ENCODE measurements around the gene TCF12. TPM values are rescaled to one million over a fixed set of nuclear protein-coding genes. Genes with fewer than 3 reads are reported as not detected.

The TCF12 gene
- total and polyA plus RNA-seq, 5 experiments from 2014 or later: 43.2 to 77.3 (median 54.3) TPM

DNA sequence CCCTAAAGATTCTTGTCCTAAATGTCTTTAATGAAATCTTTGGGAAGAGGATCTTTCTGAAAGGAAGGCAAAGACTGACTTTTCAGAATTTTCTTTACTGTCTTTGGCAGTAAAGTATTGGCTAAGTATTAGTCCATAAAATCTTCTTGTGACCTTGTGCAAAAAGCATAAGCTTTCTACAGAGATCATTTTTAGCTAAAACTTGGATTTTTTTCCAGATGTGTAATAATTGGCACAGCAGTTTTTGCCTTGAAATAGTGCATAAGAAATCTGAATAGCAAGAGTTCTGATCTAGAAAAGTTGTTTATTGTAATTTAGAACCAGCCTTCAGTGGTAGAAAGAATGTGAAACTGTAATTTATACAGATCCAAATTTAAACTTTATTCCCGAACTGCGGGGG, 335.1 kb downstream of the TCF12 start:
- DNase-seq (no peak), ATAC-seq (no peak)
- Mint-ChIP-seq H3K36me3 (peaks cover 3 to 69% (median 20%) of the 10 kb centered on the region in 3 donors), H3K9me3 (no peaks in the 10 kb centered on the region), H3K27me3 (no peaks in the 10 kb centered on the region), H3K27ac (no peak overlapping the region), H3K4me1 (no peaks in the 10 kb centered on the region), H3K4me3 (no peak overlapping the region)
- POLR2A ChIA-PET: interaction anchor here (0.7 kb wide), 1 partner anchor 47 kb away, joined by 5 read pairs; no protein-coding TSS in a partner anchor

DNA sequence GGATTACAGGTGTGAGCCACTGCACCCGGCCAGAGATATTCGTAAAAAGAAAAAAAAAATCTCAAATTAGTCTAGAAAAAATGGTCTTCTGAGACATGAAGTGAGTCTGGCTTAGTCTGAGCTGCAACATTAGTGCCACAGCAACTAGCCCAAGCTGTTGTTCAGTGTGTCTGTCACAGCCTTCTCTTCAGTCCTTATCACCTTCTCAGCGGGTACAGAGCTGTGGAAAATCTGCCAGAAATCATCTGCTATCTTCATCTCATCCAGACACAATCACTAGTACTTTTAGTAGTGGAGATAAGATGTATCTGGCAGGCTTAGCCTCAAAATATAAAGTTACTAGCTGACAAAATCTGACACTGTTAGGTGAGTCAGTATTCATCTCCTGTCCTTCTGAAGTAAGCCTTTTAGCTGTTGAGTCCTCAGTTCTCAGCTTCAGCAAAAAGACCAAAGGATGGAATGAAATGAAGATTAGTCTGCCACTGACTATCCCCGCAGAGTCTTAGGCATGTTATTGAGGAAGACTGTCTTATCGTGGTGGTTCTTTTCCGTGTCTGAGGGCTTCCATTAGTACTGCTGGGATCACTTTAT, 337.4 kb downstream of the TCF12 start:
- Mint-ChIP-seq H3K27ac (no peak overlapping the region), H3K4me3 (no peak overlapping the region), H3K27me3 (no peaks in the 10 kb centered on the region), H3K9me3 (no peaks in the 10 kb centered on the region), H3K4me1 (no peaks in the 10 kb centered on the region), H3K36me3 (peaks cover 3 to 77% (median 20%) of the 10 kb centered on the region in 3 donors)
- ATAC-seq (no peak), DNase-seq (no peak)
- POLR2A ChIA-PET: no interaction called here

DNA sequence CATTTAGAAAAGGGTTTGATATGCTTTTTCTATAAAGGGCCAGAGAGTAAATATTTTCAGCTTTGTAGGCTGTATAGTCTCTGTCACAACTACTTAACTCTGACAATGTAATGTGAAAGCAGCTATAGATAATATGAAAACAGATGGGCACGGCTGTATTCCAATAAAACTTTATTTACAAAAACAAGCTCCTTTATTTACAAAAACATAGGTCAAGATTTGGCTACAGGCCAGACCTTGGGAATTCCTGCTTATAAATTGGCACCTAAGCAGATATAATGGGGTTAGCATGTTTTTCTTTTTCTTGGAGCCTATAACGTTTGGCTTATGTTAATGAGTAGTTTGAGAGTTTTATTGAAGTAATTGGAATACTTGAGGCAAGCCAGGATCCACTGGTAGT, 338.5 kb downstream of the TCF12 start:
- Mint-ChIP-seq H3K27ac (peak overlapping the region in 1 of 10 donors; percentile 44), H3K36me3 (peaks cover 4 to 72% (median 22%) of the 10 kb centered on the region in 3 donors), H3K9me3 (no peaks in the 10 kb centered on the region), H3K4me3 (no peak overlapping the region), H3K27me3 (no peaks in the 10 kb centered on the region), H3K4me1 (no peaks in the 10 kb centered on the region)
- DNase-seq (no peak), ATAC-seq (no peak)
- POLR2A ChIA-PET: interaction anchor here (0.7 kb wide), 1 partner anchor 535 kb away, joined by 3 read pairs; no protein-coding TSS in a partner anchor

DNA sequence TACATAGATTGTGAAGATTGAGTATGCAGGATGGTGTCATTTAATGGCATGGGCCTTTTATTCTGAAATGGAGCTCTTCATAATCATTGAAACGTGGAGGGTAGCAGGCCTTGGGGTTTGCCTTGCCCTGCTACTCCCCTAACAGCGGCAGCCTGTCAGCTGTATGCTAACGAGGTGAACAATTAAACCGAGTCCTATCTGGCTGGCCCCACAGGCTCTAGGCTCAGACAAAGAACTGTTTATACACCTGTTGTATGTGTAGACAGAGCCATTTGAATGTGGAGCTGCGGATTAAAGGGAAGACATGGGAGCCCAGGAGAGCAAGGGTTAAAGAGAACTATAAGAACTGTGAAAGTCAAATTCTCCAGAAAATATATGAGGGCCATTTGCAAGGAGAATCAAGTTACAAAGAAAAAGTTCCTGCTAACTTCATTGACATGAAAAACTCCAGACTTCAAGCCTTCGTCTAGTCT, 341.2 kb downstream of the TCF12 start:
- POLR2A ChIA-PET: no interaction called here
- Mint-ChIP-seq H3K4me3 (no peak overlapping the region), H3K4me1 (no peaks in the 10 kb centered on the region), H3K36me3 (peaks cover 15 to 68% (median 23%) of the 10 kb centered on the region in 3 donors), H3K27me3 (no peaks in the 10 kb centered on the region), H3K9me3 (no peaks in the 10 kb centered on the region), H3K27ac (no peak overlapping the region)
- ATAC-seq (no peak), DNase-seq (no peak)

DNA sequence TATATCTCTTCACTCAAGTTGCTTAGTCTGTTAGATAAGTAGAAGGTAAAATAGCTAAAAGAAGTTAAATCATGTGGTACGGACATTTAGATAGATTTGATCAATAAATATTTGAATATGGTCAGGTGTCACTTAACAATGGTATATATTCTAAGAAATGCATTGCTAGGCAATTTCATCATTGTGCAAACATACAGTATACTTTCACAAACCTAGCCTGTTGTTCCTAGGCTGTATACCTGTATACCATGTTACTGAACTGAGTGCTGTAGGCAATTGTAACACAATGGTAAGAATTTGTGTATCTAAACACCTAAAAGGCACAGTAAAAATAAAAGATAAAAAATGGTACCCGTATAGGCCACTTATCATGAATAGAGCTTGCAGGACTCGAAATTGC, 345.1 kb downstream of the TCF12 start:
- ATAC-seq (no peak), DNase-seq (no peak)
- H3K4me3 Mint-ChIP-seq: no peak overlapping the region
- peaks cover 16 to 64% (median 33%) of the 10 kb centered on the region in 3 donors for H3K36me3 Mint-ChIP-seq
- no peak overlapping the region for H3K27ac Mint-ChIP-seq
- POLR2A ChIA-PET: no interaction called here
- no peaks in the 10 kb centered on the region for H3K27me3 Mint-ChIP-seq
- peaks cover 0 to under 1% (median 0%) of the 10 kb centered on the region in 4 donors for H3K4me1 Mint-ChIP-seq
- H3K9me3 Mint-ChIP-seq: no peaks in the 10 kb centered on the region

DNA sequence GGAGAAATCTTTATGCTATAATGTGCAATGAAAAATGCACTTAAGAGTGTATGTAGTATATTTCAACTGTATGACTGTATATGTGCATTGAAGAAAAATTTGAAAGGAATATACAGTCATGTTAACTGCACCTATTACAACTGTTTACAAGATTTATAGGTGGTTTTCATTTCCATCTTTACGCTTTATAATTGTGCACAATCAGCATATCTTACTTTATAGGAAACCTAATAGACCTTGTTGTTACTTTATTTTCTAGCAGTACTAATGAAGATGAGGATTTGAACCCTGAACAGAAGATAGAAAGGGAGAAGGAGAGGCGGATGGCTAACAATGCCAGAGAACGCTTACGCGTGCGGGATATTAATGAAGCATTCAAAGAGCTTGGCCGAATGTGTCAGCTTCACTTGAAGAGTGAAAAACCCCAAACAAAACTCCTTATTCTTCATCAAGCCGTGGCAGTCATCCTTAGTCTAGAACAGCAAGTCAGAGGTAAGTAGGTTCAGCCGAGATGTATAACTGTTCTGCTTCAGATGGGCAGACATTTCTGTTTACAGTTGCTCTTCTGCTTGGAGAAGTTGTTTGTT, 354.4 kb downstream of the TCF12 start:
- POLR2A ChIA-PET: no interaction called here

DNA sequence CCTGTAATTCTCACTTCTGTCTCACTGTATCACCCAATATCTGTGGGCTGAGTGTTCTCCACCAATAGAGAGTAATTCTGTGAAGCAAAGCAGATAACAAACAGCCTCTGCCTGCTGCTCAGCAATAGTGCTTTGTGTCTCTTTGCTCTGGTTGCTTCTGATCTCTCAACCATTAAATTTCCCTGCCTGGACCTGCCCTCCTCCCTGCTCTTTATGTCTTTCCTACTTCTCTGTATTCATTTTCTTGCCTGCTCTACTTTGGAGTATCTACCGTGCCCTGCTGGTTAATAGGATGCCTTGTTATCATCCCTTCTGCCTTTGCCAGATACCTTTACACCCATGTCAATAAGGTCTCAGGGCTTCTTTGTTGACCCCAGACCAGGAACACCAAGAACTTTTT, 355.0 kb downstream of the TCF12 start:
- Mint-ChIP-seq H3K9me3 (no peaks in the 10 kb centered on the region), H3K4me3 (no peak overlapping the region), H3K4me1 (peaks cover 0 to 10% (median 5%) of the 10 kb centered on the region in 4 donors), H3K27ac (no peak overlapping the region), H3K27me3 (no peaks in the 10 kb centered on the region), H3K36me3 (peaks cover 7 to 83% (median 45%) of the 10 kb centered on the region in 3 donors)
- no peak for DNase-seq
- POLR2A ChIA-PET: no interaction called here
- ATAC-seq: no peak

More for the DNA sequence above, 354.4 kb downstream of the TCF12 start:
- Mint-ChIP-seq H3K27ac (no peak overlapping the region), H3K9me3 (no peaks in the 10 kb centered on the region), H3K4me3 (no peak overlapping the region), H3K4me1 (peaks cover 0 to 10% (median 4%) of the 10 kb centered on the region in 4 donors), H3K36me3 (peaks cover 3 to 83% (median 44%) of the 10 kb centered on the region in 3 donors), H3K27me3 (no peaks in the 10 kb centered on the region)
- ATAC-seq (no peak), DNase-seq (no peak)

DNA sequence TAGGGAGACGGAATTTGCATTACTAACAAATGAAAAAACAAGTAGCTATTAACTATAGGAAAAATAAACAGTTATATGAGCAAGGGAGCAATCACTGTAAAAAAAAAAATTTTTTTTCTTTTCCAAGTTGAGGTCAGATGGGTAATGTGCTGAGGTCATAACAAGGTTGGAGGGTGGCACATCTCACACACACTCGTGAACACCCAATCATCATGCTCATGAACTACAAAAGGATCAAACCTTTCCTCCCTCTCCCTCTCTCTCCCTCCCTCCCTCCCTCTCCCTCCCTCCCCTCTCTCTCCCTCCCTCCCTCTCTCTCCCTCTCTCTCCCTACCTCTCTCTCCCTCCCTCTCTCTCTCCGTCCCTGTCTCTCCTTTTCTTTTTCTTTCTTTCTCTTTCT, 360.0 kb downstream of the TCF12 start:
- peaks cover 0 to 38% (median 3%) of the 10 kb centered on the region in 4 donors for H3K4me1 Mint-ChIP-seq
- peaks cover 13 to 84% (median 44%) of the 10 kb centered on the region in 3 donors for H3K36me3 Mint-ChIP-seq
- DNase-seq: no peak
- no peaks in the 10 kb centered on the region for H3K27me3 Mint-ChIP-seq
- POLR2A ChIA-PET: no interaction called here
- no peak for ATAC-seq
- H3K27ac Mint-ChIP-seq: peak overlapping the region in 3 of 10 donors; percentile 18 to 78 (median 63)
- no peaks in the 10 kb centered on the region for H3K9me3 Mint-ChIP-seq
- no peak overlapping the region for H3K4me3 Mint-ChIP-seq

DNA sequence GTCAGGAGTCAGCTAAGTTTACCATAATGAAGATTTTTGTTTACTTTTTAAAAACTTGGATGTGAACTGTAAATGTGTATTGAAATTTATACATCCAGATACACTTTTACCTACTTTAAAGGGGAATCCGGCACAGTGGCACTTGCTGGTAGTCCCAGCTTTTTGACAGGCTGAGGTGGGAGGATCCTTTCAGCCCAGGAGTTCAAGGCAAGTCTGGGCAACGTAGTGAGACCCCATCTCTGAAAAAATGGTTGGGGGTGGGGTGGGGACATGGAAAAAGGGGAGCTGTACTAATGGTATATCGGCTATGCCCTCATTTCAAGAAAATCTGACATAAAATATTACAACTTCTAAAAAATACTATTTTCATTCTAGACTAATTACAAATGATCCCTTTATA, 362.0 kb downstream of the TCF12 start:
- Mint-ChIP-seq H3K4me1 (peaks cover 0 to 53% (median 4%) of the 10 kb centered on the region in 4 donors), H3K9me3 (no peaks in the 10 kb centered on the region), H3K36me3 (peaks cover 19 to 81% (median 47%) of the 10 kb centered on the region in 3 donors), H3K4me3 (no peak overlapping the region), H3K27me3 (no peaks in the 10 kb centered on the region), H3K27ac (peak overlapping the region in 1 of 10 donors; percentile 83)
- DNase-seq: no peak
- ATAC-seq: no peak
- POLR2A ChIA-PET: no interaction called here

DNA sequence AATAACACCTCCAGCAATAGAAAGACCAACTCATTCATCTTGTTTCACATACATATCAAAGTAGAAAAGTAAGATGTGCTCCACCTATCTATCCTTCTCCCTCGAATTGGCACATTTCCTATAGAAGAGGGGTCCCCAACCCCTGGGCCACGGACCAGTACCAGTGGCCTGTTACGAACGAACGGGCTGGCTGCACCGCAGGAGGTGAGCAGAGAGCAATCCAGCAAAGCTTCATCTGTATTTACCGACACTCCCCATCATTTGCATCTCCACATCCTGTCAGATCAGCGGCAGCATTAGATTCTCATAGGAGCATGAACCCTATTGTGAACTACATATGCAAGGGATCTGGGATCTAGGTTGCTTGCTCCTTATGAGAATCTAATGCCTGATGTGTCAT, 362.9 kb downstream of the TCF12 start:
- Mint-ChIP-seq H3K4me3 (peak overlapping the region in 2 of 10 donors; percentile 8 to 76), H3K27me3 (no peaks in the 10 kb centered on the region), H3K9me3 (no peaks in the 10 kb centered on the region), H3K4me1 (peaks cover 0 to 61% (median 4%) of the 10 kb centered on the region in 4 donors), H3K36me3 (peaks cover 19 to 81% (median 55%) of the 10 kb centered on the region in 3 donors), H3K27ac (peak overlapping the region in 2 of 10 donors; percentile 64 to 83)
- POLR2A ChIA-PET: no interaction called here
- no peak for ATAC-seq
- DNase-seq: no peak

DNA sequence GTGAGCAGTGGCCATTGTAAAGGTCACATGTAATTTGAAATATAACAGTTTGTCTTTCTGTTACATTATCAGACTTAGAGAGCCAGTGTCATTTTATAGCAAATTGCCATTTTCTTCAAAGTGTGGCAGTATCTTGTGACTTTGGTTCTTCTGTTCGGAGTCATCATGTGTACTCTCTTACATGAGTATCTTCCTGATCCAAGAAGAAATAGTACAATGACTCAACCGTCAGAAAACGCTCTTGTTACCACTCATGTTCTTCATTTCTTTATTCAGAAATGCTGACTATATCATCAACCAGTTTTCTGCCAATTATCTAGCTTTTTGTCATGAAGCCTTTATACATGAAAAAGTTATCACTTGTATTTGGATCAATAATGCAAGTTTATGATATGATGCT, 364.2 kb downstream of the TCF12 start:
- POLR2A ChIA-PET: no interaction called here
- H3K4me3 Mint-ChIP-seq: no peak overlapping the region
- no peaks in the 10 kb centered on the region for H3K9me3 Mint-ChIP-seq
- H3K27me3 Mint-ChIP-seq: no peaks in the 10 kb centered on the region
- DNase-seq: no peak
- peaks cover 0 to 74% (median 4%) of the 10 kb centered on the region in 4 donors for H3K4me1 Mint-ChIP-seq
- H3K36me3 Mint-ChIP-seq: peaks cover 26 to 88% (median 68%) of the 10 kb centered on the region in 3 donors
- H3K27ac Mint-ChIP-seq: peak overlapping the region in 1 of 10 donors; percentile 83
- ATAC-seq: no peak

DNA sequence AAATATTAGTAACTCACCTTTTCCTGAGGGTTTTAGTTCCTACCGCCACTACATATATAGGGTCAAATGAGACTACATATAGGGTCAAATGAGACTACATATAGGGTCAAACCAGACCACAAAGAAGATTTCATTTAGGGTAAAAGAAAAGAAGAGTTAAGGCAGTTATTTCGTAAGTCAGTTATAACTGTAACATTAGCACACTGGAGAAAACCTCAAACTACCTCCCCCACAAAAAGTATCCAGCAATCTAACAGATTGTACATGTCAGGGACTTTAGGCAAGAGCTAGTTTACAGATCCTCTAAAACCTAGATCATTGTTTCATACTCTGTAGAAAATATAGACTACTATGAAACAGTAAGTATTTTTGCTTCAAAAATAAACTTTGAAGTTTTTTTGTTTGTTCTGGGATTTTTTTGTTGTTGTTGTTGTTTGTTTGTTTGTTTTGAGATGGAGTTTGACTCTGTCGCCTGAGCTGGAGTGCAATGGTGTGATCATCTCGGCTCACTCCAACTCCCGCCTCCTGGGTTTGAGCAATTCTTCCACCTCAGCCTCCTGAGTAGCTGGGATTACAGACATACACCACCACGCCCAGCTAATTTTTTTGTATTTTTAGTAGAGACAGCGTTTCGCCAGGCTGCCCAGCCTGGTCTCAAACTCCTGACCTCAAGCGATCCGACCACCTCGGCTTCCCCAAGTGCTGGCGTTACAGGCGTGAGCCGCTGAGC, 365.5 kb downstream of the TCF12 start:
- ATAC-seq: no peak
- Mint-ChIP-seq H3K36me3 (peaks cover 28 to 90% (median 72%) of the 10 kb centered on the region in 3 donors), H3K4me1 (peaks cover 0 to 74% (median 2%) of the 10 kb centered on the region in 4 donors), H3K27ac (peak overlapping the region in 5 of 10 donors; percentile 4 to 85 (median 29)), H3K9me3 (no peaks in the 10 kb centered on the region), H3K27me3 (no peaks in the 10 kb centered on the region), H3K4me3 (peak overlapping the region in 1 of 10 donors; percentile 78)
- no peak for DNase-seq
- POLR2A ChIA-PET: no interaction called here

DNA sequence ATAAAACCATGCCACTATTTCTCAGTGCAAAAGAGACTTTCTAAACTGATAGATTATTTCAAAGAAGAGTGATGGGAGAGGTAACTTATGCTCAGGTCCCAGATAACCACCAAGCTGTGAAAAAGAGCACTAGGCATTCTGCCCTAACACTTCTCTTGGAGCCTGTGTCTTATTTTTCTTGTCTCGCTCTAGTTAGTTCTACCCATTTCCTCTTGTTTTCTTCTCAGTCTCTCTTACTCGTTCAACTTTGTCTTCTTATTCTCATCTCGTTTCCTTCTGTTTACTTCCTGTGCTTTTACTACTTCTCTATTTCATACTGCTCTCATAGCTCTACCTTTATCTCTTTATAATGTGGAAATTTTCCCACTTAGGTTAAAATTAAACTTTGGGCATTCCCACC, 366.1 kb downstream of the TCF12 start:
- Mint-ChIP-seq H3K27ac (peak overlapping the region in 6 of 10 donors; percentile 6 to 85 (median 43)), H3K36me3 (peaks cover 34 to 90% (median 75%) of the 10 kb centered on the region in 3 donors), H3K4me3 (peak overlapping the region in 1 of 10 donors; percentile 78), H3K9me3 (peaks cover 0 to 3% (median 0%) of the 10 kb centered on the region in 9 donors), H3K4me1 (peaks cover 0 to 73% (median 2%) of the 10 kb centered on the region in 4 donors), H3K27me3 (no peaks in the 10 kb centered on the region)
- DNase-seq: no peak
- ATAC-seq: peak in 1 of 2 donors; percentile 35
- POLR2A ChIA-PET: no interaction called here
